Forelimb muscle (tissue), 1 donor: ENCODE data around the gene USP6NL. TPM values are rescaled to one million over a fixed set of nuclear protein-coding genes. Genes with fewer than 3 reads are reported as not detected.

Source experiments
- DNase-seq: peaks from one replicate; pipeline ENCODE4 v3.0.0-alpha.2; 2013; ENCODE audit warnings: low read depth
- polyA plus RNA-seq: library from polyadenylated mRNA; unstranded; fragments of 120-200 nt; gene quantifications from one replicate; pipeline ENCODE4 v1.2.1, GENCODE V29; 2013; ENCODE audit not compliant: insufficient read length

Gene USP6NL
- polyA plus RNA-seq, 1 donor: 7.7 TPM

DNA sequence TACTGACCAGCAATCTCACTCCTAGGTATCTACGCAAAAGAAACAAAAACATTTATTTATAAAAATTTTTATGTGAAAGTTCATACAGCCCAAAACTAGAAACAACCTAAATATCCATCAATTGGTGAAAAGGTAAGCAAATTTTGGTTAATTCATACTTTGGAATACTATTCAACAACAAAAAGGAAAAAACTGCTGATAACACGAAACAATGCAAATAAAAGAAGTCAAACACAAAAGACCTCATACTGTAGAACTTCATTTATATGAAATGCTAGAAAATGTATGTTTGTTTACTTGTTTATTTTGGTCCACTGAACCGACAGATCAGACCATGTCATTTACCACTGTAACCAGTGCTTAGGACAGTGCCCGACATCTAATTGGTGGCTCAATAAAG, 60.3 kb downstream of the USP6NL start:
- DNase-seq: no peak

DNA sequence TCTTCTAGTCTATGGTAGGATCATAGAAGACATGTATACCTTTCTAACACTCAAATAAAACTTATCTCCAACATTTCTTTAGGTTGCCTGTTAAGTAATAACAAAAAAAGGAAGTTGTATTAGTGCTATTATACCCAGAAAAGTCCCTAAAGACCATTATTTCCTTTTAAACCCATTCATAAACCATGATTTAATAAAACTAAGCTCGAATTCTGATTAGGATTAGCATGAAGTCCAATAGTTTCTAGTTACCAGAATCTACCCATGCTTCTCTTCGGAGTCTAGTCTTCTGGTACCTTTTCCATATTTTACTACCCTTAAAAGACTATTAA, 62.7 kb downstream of the USP6NL start:
- DNase-seq: no peak

DNA sequence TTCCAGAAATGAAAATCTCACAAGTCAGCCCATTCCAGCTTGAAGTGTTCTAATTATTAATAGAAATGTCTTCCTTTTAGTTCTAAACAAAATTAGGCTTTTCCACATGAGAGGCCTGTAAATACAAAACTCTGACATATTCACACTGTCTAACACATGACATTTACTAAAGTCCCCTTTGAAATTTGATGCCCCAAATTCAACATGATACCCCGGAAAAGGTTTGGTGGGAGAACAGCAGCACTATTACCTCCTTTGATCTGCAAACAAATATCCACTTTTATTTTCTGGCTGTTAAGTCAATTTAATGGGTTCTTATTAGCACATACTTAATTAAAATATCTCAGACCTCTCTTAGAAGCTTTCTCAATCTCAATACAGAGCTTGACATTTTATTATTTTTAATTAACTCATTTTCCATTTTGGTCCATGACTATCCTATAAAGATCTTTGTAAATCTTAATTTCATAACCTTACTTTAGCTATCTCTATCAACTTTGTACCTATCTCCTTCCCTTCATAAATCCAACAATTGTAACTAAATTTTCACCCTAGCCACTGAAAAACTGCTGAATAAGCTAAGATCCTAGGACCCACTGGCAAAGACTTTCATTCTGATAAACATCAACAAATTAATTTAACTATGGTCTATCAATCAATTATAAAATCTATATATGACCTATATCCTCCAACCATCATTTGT, 63.2 kb downstream of the USP6NL start:
- DNase-seq: no peak

DNA sequence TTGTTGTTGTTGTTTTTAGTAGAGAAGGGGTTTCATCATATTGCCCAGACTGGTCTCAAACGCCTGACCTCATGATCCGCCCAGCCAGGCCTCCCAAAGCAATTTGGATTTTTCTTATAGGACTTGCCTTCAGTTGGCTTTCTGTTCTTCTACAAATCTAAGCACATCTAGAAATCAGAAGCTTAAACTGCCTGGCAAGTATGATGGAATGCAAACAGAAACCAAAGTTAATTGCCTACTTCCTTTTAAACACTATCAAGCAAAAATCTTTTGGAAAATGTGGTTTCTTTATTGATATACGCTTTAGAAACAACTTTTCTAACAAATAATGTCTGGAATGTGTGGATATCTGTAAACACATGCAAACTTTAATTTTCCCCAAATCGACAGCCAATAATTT, 64.9 kb downstream of the USP6NL start:
- no peak for DNase-seq

DNA sequence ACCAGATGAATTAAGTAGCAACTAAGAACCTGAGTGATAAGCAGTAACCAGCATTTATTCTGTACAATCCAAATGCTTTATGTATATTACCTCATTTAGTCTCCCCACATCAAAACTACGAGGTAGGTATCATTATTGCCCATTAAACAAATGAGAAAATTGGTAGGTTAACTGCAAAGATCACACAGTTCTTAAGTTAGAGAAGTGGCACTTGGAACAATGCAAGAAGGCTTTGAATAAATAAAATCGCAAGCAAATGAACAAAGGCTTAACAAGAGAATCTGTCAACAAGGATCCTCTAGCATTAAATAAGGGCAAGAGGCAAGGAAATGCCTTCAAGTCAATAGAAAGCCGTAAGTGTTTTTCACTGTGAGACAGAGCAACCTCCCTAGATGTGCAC, 70.2 kb downstream of the USP6NL start:
- no peak for DNase-seq

DNA sequence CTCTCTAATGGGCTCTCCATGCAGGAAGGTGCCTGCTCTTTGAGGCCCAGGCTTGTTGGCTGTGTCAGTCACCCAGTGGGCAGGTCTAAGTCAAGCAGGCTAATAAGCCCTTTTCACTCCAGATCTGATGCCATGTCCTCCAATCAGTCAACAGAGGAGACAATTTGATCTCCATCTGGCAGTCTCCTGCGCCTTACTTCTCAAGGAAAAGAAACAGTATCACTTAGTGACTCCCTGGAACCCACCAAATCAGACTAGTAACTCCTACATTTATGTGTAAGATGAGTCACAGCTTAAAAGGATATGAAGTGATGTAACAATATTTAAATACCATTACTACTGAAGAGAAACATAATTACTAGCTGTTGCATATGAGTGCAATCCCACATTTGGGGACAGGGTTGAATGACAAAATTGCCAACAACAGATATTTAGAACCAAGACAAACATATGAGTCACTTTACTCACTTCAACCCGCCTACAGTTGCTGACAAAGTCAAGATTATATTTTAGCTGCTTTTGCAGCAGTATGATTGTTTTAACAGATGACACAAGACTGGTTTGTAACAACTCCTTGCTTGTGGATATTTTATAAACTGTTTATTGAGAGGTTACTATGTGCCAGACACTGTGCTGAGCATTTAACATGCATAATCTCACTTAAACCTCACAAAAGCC, 72.1 kb downstream of the USP6NL start:
- DNase-seq: no peak

DNA sequence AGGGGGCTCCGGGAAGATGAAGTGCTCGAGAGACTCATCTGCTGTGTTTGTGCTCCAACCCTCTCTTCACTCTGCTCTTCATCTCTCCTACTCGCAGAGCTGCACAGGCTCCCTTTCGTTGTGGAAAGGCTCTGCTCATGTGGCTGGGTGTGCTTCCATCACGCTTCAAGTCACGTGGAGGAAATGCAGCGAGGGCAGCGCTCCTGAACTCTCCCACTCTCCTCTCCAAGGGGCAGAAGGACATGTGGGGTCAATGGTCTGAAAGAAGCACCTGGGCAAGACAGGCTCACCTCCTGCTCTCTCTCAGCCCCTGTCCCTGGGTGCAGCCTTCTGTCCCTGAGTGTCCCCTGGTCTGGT, 72.6 kb downstream of the USP6NL start:
- DNase-seq: no peak

DNA sequence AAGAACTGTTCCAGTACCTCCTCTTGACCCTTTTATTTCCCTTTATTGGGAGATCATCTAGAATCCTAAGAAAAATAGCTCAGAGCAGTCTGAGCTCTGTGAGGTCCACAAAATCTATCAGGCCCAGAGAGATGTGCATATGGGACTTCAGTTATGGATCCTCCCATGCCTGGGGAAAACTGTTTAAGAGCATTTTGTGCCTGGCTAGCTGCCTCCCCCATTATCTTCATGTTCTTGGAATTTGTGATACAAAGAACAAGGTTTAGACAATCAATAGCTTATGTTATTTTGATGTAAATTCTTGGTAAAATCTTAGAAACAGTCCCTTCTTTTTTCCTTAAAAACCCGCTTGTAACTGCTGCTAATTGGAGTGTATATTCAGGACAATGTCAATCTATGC, 75.2 kb downstream of the USP6NL start:
- no peak for DNase-seq

DNA sequence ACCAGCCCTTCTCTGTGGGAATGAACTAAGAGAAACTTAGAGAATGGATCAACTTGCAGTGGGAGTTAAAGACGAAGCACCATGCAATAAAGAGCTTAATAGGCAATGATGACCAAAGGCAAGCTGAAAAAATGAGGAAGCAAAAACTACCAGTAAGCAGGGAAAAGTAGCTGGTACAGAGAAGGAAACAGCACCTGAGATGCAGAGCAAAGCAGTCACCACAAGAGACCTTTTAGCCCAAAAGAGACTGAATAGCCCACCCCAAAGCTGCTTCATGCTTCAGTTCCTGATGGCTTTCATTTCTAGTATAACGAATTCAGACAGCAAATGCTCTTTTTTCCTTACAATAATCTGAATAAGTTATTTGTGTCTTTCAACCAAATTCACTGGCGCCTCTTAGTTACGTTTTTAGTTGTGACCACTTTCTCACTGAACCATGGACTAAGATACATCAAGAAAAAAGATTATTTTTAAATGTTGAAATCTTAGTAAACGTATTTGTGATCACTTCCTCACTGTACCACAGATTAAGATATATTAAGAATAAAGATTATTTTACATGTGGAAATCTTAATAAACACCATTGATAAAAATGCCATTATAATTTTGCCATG, 76.0 kb downstream of the USP6NL start:
- no peak for DNase-seq

DNA sequence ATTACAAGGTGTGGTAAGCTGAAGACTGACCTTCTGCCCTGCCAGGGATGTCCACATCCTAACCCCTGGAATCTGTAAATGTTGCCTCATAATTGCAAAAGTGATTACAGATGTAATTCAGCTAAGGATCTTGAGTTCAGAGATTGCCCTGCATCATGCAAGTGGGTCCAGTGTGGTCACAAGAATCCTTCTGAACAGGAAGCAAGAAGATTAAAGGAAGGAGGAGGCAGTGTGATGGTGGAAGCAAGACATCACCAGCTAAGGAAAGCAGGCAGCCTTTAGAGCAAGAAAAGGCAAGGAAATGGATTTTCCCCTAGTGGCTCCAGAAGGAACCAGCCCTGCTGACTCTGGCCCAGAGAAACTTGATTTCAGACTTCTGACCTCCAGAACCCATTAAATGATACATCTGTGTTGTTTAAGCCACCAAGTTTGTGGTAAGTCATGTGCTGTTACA, 78.1 kb downstream of the USP6NL start:
- no peak for DNase-seq

DNA sequence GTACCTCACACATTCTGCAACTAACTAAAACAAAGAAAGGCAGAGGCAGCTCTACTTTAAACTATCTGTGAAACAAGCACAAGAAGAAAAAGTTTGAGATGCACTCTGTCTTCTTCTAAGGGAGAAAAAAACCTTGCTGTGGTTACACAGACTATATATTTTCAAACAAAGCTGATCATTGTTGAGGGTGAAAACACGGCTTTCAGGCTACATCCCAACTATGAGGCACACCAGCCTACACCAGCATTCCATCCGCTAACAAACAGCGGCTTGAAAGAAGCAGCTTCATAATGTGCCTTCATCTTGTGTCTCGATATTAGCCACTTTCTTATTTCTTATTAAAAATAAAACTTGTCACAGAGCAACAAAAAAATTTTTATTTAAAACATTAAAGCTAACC, 79.1 kb downstream of the USP6NL start:
- no peak for DNase-seq

DNA sequence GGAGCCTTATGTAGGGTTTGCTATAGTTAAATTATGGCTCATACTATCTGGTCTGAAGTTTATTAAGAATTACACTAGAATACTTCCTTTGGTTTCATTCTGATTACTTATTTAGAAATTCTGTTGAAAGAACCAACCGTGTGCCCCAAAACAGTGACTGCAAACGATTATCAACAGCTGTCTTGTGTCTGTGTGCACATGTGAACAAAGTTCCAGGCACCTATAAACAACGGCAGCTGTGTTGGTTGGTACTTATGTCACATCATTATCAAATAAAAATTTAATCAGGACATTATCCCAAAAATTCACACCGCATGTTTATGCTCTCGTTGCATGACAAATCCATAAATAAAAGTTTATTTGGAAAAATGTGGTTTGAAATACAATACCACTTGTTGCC, 80.6 kb downstream of the USP6NL start:
- DNase-seq: no peak

DNA sequence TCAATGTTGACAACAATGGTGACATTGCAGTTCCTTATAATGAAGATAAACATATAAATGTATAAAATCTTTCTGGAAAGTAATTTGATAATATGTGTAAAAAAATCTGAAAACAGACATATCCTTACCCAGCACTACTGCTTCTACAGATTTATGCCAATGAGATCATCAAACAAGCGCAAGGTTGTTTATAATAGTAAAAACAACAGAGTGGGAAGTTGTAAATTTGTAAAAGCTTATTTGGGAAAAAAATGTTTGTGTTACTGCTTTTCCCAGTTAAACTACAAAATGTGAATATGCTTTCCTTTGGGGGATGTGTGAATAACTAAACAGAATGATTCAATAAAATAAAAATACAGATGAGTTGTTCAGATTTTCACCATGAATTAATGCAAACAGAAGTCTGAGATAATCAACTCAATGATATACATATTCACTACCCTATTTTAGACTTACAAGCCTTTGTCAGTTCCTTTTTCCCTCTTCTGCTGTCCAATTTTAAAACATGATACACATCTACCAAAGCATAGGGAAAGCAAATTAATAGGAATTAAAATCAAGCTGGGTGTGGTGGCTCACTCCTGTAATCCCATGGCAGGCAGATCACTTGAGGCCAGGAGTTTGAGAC, 82.1 kb downstream of the USP6NL start:
- no peak for DNase-seq

DNA sequence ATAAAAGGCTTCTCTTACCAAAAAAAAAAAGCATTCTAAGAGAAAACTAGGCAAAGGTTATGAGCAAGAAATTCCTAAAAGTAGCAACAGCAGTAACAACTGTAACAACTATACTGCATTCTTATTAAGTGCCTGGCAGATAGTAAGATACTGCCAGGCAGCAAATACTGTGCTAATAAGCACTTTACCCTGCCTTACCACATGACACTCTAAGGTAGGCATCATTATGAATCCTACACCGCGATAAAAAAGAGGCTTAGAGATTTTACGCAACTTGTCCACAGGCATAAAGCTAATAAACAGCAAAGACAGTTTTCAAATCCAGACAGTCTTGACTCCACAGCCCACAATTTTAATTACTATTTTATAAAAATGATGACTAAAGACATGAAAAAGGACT, 83.2 kb downstream of the USP6NL start:
- DNase-seq: no peak

DNA sequence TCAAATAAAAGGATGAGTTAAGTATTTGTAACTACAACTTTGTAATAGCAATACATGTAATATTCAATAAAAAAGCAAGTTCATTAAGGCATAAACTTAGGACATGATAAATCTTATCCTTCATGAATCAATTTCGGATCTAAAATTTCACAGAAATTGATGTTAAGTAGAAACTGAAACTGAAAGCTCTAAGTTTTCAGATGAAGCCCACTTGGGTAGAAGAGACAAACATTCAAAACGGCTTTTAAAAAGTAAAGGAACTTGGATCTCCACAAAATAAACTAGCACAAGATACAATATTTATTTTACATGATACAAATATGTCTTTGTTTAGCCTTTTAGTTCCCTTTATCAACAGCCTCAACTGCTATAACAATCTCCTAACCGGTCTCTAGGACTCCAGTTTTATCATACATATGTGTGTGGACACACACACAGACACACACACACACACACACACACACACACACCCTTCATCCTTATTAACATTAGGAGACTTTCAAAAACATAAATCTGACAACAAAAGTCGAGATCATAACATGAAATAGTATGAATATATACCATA, 83.7 kb downstream of the USP6NL start:
- no peak for DNase-seq

DNA sequence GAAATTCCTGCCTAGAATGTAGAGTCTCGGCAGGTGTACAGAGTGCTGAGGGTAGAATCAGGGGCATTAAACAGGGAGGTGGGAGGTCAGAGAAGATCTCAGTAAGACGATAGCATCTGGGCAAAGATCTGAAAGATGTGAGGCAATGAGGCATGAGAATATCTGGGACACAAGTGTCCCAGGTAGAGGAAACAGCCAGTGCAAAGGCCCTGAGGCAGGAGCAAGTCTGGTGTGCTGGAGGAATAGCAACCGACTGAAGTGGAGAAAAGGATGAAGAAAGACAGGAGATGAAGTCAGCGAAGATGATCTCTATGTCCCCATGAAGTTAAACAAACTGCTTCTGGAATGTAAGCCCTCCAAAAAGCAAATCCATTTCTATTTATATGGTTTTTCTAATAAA, 84.4 kb downstream of the USP6NL start:
- DNase-seq: no peak

DNA sequence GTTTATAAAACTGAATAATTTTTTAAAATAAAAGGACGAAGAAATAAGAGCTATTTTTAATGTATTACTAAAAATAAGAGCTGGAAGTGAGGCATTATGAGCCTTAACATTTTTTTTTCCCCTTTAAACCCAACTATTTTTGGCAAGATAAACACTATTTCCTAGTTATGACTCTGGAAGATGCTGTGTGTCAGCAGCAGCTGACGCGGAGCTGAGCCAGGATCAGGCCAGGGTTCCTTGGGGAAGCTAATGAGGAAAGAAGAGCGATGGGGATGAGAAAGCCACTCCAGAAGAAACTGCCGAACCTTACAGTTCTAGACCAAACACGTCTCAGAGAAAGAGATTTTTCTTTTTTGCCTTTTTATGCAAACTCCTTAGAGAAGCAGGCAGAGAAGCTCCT, 85.9 kb downstream of the USP6NL start:
- DNase-seq: peak; percentile 47

DNA sequence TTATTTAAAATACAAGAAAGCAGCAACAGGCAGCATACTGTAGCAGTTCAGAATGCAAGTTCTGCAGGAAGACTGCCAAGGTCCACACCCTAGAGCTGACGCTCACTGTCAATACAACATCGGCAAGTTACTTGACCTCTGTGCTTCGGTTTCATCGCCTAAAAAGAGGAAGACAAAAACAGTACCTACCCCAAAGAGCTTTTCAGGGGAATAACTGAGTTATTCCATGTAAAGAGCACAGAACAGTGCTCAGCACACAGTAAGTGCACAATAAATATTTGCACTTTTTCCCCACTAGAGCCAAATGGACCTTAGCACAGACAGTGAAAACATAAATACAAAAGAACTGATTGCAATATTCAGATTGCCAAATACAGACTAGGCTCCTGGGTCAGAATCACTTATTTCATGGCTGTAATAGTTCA, 88.6 kb downstream of the USP6NL start:
- DNase-seq: peak; percentile 11

DNA sequence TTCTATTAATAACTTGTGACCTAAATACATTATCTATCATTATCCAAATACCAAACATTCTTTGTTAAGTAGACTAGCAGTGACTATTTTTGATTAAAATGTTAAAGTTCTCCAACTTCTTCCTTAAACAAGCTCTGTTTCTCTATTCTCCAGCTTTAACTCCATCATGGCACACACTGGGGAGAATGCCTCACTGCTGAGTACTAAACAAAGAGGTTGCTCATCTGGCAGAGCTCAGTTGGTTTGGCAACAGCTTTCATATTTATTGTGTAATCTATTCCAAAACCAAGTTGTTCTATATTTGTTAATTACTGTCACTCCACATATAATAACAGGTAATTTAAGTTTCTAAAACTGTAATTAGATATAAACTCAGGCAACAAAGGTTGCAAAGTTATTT, 89.6 kb downstream of the USP6NL start:
- DNase-seq: no peak

DNA sequence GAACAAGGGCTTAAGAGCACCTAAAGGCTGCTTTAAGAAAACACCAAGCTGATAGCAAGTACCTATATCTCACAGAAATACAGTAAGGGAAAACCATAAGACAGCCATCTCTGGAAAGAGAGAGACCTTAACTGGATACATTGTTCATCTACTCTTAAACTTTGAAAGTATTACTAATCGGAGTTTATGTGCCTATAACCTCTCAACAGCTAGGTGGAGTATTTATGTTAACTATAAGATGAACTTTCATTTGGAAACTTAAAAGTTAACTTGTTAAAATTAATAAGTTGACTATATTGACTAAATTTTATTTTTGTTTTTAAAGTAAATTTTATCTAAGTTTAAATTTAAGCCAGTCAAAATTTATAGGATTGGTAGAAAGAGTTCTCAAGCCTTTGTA, 90.6 kb downstream of the USP6NL start:
- DNase-seq: no peak

DNA sequence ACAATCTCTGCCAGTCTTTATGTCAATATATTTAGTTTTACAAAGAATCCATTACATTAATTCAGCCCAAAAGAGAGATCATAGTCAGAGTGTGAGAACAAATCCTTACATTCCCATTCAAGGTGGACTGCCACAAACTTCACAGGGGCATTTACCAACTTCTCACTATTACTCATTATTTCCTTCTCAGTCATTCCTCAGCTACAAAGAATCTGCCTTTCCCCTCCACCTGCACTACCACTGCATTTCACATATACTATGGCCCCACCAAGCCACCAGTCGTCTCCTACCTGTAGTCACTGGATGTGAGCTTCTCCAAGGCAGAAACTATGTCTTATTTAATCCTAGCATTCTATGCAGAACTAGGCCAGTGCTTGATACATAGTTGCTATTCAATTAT, 94.3 kb downstream of the USP6NL start:
- DNase-seq: no peak

DNA sequence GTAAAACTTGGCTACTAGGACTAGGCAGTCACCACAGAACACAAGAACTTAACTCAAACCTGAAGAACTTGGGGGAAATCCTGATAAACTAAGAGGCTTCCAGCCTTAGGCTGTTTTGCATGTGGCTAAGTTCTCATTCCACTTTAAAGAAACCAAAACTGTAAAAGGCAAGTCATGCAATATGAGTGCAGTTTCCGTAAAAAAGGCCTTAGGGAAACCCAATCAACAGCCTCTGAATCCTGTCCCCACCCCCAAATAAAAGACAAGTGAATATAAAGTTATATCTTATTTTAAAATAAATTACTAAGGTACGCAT, 95.1 kb downstream of the USP6NL start:
- DNase-seq: no peak
